PFSK-1 (cell line): ENCODE measurements around the gene PEX6.

Source experiments
- FOXP2 ChIP-seq: optimal IDR thresholded peaks from 2 replicates; pipeline ENCODE3; 2011; ENCODE audit warnings: borderline replicate concordance, control low read depth, inconsistent platforms; ENCODE audit not compliant: insufficient read depth; ENCODE audit errors: extremely low read length, extremely low read depth
- POLR2AphosphoS5 ChIP-seq: IDR thresholded peaks from 2 replicates; pipeline ENCODE4 v1.6.1; 2012; ENCODE audit warnings: low read depth, mild to moderate bottlenecking, control low read depth, low read length, moderate library complexity
- REST ChIP-seq, 2 experiments: IDR thresholded peaks; 2 replicates each; pipeline versions ENCODE4 v1.6.1 to v1.8.0; 2011 to 2012; ENCODE audit warnings: low read depth in 2 of 2, low read length in 2 of 2, control low read depth in 1 of 2, inconsistent platforms in 1 of 2, mild to moderate bottlenecking in 1 of 2, moderate library complexity in 1 of 2; ENCODE audit not compliant: insufficient read depth in 1 of 2
- SIN3A ChIP-seq: IDR thresholded peaks from 2 replicates; pipeline ENCODE4 v1.6.1; 2012; ENCODE audit warnings: mild to moderate bottlenecking, low read length, moderate library complexity, borderline replicate concordance; ENCODE audit not compliant: insufficient read depth
- TAF1 ChIP-seq: IDR thresholded peaks from 2 replicates; pipeline ENCODE4 v1.6.1; 2012; ENCODE audit warnings: low read length, control low read depth, borderline replicate concordance; ENCODE audit not compliant: insufficient read depth

PEX6 gene

GRCh38 chr6:43011207-43011606 is 32.2 kb upstream of the PEX6 start:
- TF ChIP-seq REST (IDR thresholded peaks at IDR 0.05; ENCODE audit: insufficient read depth in 1 of 2, low read depth in 2 of 2, low read length in 2 of 2) (no peak), TAF1 (no peak), SIN3A (no peak), FOXP2 (no peak), POLR2AphosphoS5 (no peak)

DNA sequence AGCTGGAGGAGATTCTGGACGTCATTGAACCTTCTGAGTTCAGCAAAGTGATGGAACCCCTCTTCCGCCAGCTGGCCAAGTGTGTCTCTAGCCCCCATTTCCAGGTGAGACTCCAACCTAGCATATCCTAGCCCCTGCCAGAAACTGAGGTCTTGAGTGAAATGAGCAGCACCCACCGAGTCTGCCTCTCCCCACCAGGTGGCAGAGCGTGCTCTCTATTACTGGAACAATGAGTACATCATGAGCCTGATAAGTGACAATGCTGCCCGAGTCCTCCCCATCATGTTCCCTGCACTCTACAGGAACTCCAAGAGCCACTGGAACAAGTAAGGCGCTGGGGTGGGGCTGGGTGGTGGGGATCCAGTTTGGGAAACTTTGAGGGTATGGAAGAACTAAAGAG is 30.1 kb upstream of the PEX6 start:
- TF ChIP-seq TAF1 (no peak), FOXP2 (no peak), REST (IDR thresholded peaks at IDR 0.05; ENCODE audit: insufficient read depth in 1 of 2, low read depth in 2 of 2, low read length in 2 of 2) (no peak), POLR2AphosphoS5 (no peak), SIN3A (no peak)

GRCh38 chr6:43007126-43007525 is 28.1 kb upstream of the PEX6 start:
- TF ChIP-seq FOXP2: no peak
- TF ChIP-seq POLR2AphosphoS5: no peak
- TF ChIP-seq TAF1: no peak
- no peak for TF ChIP-seq REST (IDR thresholded peaks at IDR 0.05; ENCODE audit: insufficient read depth in 1 of 2, low read depth in 2 of 2, low read length in 2 of 2)
- TF ChIP-seq SIN3A: no peak

GRCh38 chr6:43006251-43006650 is 27.3 kb upstream of the PEX6 start:
- TF ChIP-seq TAF1: no peak
- TF ChIP-seq POLR2AphosphoS5: no peak
- TF ChIP-seq FOXP2: no peak
- no peak for TF ChIP-seq SIN3A
- TF ChIP-seq REST (IDR thresholded peaks at IDR 0.05; ENCODE audit: insufficient read depth in 1 of 2, low read depth in 2 of 2, low read length in 2 of 2): no peak

DNA sequence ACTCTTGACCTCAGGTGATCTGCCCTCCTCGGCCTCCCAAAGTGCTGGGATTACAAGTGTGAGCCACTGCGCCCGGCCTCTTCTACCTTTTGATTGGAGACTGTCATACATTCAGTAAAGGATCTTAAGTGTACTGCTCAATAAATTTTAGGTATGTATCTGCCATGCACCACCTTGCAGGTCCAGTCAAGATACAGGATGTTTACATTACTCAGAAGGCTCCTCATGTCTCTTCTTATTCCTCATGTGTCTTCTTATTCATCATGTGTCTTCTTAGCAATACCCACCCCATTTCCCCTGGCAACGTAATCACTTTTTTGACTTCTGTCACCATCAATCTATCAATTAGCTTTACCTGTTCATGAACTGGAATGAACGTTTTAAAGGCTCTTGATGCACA is 26.9 kb upstream of the PEX6 start:
- no peak for TF ChIP-seq SIN3A
- no peak for TF ChIP-seq TAF1
- TF ChIP-seq POLR2AphosphoS5: no peak
- no peak for TF ChIP-seq REST (IDR thresholded peaks at IDR 0.05; ENCODE audit: insufficient read depth in 1 of 2, low read depth in 2 of 2, low read length in 2 of 2)
- TF ChIP-seq FOXP2: no peak
